Femur (tissue), 1 donor: ENCODE measurements around the gene DTWD1.
"Not testable (repeated sequence)": the region's sequence is repeated elsewhere in the genome, so short reads cannot be mapped to it uniquely, and the experiment has no call there.

ENCODE experiments used
- DNase-seq: peaks from one replicate; pipeline ENCODE4 v3.0.0-alpha.2; 2017

The DTWD1 gene

GRCh38 chr15:49646891-49647290 lies 26.0 kb downstream of the DTWD1 start:
- DNase-seq = no peak

DNA sequence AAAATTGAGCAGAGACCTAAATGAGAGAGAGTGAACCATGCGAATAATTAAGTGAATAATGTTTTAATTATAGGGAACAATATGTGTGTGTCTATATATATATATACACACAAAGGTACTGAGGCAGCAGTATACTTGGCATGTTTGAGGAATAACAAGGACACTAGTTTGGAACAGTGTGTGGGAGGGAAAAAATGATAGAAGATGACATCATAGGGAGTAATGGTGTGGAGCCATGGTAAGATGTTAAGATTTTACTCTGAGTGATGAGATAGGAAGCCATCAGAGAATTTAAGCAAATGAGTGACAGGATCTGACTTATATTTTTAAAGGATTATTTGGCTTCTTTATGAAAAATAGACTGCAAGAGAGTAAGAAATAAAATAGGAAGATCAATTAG lies 29.1 kb downstream of the DTWD1 start:
- DNase-seq = no peak

DNA sequence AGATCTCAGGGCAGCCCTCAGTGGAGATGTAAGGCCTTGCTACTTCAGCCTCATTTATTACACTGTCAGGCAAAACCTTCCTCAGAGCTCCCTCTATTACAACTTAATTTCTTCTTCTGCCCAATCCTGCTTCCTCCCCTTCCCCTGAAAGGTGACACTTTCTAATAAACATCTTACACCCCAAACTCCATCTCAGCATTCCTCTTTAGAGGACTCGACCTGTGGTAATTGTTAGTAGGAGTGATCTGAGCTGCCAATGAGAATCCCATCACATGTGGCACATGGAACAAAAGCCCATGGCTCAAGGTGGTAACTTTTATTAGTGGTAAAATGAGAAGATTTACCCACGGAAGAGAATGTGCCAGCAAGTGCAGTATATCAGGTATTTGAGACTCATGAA lies 29.8 kb downstream of the DTWD1 start:
- no peak for DNase-seq

- no peak for DNase-seq
These were observed 32.1 kb downstream of the DTWD1 start for GRCh38 chr15:49652922-49653321.

GRCh38 chr15:49656734-49657133 lies 35.9 kb downstream of the DTWD1 start:
- DNase-seq = no peak

- no peak for DNase-seq
These were observed 43.9 kb downstream of the DTWD1 start for GRCh38 chr15:49664716-49665115.

DNA sequence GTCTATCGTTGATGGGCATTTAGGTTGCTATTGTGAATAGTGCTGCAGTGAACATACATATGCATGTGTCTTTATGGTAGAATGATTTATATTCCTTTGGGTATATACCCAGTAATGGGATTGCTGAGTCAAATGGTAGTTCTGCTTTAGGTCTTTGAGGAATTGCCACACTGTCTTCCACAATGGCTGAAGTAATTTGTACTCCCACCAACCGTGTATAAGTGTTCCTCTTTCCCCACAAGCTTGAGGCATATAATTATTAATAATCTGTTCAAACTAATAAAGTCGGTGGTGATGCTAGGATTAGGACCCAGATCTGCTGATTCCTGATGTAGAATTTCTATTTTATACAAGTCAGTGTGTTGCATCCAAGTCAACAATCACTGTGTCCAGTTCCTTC lies 45.6 kb downstream of the DTWD1 start:
- not testable (repeated sequence) for DNase-seq

GRCh38 chr15:49669288-49669687 lies 48.4 kb downstream of the DTWD1 start:
- DNase-seq = no peak

DNA sequence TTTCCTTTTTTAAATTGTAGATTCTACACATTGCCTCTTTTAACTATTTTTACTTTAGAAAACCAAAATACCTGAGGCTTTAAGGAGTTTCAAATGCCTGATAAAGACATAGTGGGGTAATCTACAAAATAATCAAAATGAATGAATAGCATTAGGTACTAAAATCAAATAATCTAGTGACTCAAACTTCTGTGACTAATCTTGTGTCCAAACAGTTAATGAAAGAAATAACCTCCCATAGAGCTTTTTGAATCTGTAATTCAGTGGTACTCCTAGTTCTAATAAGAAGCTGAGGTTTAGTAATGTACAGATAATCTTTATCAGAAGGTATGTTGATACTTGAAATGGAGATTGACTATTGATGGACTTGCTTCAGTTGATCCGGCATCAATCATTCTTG lies 53.0 kb downstream of the DTWD1 start:
- DNase-seq = no peak

GRCh38 chr15:49674370-49674769 lies 53.5 kb downstream of the DTWD1 start:
- no peak for DNase-seq

- DNase-seq = no peak
These were observed 54.2 kb downstream of the DTWD1 start for GRCh38 chr15:49675041-49675440.

DNA sequence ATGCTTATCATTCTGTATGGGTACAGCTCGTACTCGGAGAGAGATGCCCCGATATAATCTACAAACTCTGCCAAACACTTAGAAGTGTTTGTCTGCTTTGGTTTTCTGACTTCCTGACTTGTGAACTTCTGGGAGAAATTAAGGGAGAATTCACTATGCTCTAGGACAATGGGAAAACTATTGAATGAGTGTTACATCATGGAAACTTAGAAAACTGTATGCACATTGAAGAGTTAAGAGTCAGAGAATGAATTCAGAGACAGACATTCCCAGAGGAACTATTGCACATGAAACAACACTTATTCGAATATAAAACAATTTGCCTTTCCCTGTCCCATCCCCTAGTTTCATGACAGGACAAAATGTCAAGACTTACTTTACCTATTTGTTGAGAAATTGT lies 57.8 kb downstream of the DTWD1 start:
- DNase-seq = no peak

- no peak for DNase-seq
These were observed 65.8 kb downstream of the DTWD1 start for GRCh38 chr15:49686599-49686998.

GRCh38 chr15:49688135-49688790 lies 67.4 kb downstream of the DTWD1 start:
- DNase-seq = no peak

DNA sequence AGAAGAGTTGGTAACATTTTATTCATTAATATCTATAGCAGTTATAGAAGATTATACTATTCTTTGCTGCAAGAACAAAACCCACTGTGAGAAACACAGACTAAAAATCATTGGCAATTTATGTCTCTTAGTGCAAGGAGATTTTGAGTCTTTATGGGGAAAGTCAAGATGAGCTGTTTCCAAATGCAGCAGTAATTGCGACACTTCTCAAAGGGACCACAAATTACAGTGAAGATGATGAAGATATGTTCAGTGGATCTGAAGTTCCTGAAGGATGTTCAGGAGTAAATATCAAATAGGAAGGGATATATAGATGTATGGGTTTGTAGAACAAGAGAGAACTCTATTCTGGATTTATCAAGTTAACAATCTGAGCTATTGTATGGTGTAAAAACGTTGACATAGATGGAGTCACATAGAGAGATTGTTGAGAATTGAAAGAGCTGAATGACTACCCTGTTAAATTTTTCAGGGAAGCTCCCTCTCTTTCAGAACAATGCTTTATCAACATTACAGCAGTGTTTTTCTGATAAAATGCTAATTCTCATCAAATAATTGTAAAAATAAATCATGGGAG lies 71.8 kb downstream of the DTWD1 start:
- no peak for DNase-seq

- DNase-seq = no peak
These were observed 72.7 kb downstream of the DTWD1 start for GRCh38 chr15:49693498-49693897.

DNA sequence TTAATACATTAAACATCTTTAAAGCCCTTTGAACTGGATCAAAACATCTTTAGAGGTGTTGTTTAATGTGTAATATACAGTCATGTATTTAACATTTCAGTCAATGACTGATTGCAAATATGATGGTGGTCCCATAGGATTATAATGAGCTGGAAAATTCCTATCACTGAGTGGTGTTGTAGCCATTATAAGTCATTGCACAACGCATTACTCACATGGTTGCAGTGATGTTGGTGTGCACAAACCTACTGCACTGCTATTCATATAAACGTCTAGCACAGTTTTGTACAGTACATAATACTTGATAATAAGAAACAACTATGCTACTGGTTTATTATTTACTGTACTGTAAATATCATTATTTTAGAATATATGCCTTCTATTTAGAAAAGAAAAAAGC lies 75.6 kb downstream of the DTWD1 start:
- no peak for DNase-seq

GRCh38 chr15:49697121-49697520 lies 76.3 kb downstream of the DTWD1 start:
- no peak for DNase-seq

GRCh38 chr15:49702982-49703381 lies 82.1 kb downstream of the DTWD1 start:
- not testable (repeated sequence) for DNase-seq
